ENCODE results near the gene LPP. TPM values are rescaled to one million over a fixed set of nuclear protein-coding genes. Genes with fewer than 3 reads are reported as not detected.

The LPP gene
- total and polyA plus RNA-seq, 2 of the 13 experiments (the other 11 are each of a cell fraction or from before 2014, with no cell fraction given): 19.2 to 29.9 TPM

DNA sequence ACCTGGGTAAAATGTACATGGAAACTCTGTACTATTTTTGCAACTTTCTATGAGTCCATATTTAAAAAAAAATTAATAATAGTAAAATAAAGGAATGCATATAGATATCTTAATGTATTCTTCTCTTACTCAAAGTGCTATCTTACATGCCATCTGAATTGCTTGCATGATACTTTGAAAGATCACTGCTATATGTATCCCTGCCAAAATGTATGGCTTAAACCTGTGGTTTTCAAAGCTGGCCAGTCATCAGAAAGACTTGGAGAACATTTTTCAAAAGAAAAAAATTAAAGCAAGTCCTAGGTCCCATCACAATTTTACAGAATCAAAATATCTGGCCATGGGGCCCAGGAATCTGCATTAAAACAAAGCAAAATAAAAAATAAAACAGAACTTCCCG is 262.1 kb downstream of the LPP start:
- CTCF ChIA-PET (ENCODE audit: low intra/inter-chr PET ratio, low total read pairs): no interaction called here
- no peak for ATAC-seq

More for the DNA sequence above, 262.1 kb downstream of the LPP start:
- Histone ChIP-seq H4K20me1 (ENCODE audit: insufficient read depth, low read length) (no peaks in the 10 kb centered on the region), H3K36me3 (replicated peaks in 1 of 2; ENCODE audit: control insufficient read depth in 1 of 2, insufficient read depth in 2 of 2, low read length in 2 of 2) (peaks cover 0 to 1% of the 10 kb centered on the region in 2 experiments; a peak in 2 of 5 replicates), H3K27me3 (ENCODE audit: control insufficient read depth in 1 of 2, insufficient read depth in 2 of 2, low read length in 2 of 2) (no peaks in the 10 kb centered on the region; a peak in 1 of 5 replicates), H2AFZ (ENCODE audit: low read length) (no peak overlapping the region), H3K4me3 (replicated peaks in 1 of 3; ENCODE audit: insufficient read depth in 1 of 3, low read depth in 2 of 3, low read length in 3 of 3) (no peak overlapping the region), H3K27ac (ENCODE audit: extremely low read length, insufficient read depth, low read length) (no peak overlapping the region), H3K9me3 (ENCODE audit: low read length) (no peaks in the 10 kb centered on the region), H3K79me2 (ENCODE audit: insufficient read depth, low read length) (peaks cover 2% of the 10 kb centered on the region), H3K9ac (ENCODE audit: insufficient read depth, low read depth, low read length) (no peak overlapping the region), H3K4me1 (ENCODE audit: insufficient read depth, low read length) (no peaks in the 10 kb centered on the region; the same call in 1 of the 2 replicates), H3K4me2 (ENCODE audit: low read depth, low read length) (no peak overlapping the region)
- in situ Hi-C loops (cut with HindIII; ENCODE audit: extremely low pct_ligation_motif_present, low pct_unique_long_range_greater_than_20kb): loop anchor here (25.0 kb wide), 1 partner anchor 679 kb away; the partner anchor contains the start of gene BCL6
- intact Hi-C loops (cut with micrococcal nuclease; ENCODE audit: unreplicated experiment): no loop called here
- POLR2A ChIA-PET: no interaction called here
- BruUV-seq (replicated peaks): no TSS peak
- DNase-seq (ENCODE audit: low spot score) (no peak), FAIRE-seq (no peak)
- TF ChIP-seq, protein P1, sequence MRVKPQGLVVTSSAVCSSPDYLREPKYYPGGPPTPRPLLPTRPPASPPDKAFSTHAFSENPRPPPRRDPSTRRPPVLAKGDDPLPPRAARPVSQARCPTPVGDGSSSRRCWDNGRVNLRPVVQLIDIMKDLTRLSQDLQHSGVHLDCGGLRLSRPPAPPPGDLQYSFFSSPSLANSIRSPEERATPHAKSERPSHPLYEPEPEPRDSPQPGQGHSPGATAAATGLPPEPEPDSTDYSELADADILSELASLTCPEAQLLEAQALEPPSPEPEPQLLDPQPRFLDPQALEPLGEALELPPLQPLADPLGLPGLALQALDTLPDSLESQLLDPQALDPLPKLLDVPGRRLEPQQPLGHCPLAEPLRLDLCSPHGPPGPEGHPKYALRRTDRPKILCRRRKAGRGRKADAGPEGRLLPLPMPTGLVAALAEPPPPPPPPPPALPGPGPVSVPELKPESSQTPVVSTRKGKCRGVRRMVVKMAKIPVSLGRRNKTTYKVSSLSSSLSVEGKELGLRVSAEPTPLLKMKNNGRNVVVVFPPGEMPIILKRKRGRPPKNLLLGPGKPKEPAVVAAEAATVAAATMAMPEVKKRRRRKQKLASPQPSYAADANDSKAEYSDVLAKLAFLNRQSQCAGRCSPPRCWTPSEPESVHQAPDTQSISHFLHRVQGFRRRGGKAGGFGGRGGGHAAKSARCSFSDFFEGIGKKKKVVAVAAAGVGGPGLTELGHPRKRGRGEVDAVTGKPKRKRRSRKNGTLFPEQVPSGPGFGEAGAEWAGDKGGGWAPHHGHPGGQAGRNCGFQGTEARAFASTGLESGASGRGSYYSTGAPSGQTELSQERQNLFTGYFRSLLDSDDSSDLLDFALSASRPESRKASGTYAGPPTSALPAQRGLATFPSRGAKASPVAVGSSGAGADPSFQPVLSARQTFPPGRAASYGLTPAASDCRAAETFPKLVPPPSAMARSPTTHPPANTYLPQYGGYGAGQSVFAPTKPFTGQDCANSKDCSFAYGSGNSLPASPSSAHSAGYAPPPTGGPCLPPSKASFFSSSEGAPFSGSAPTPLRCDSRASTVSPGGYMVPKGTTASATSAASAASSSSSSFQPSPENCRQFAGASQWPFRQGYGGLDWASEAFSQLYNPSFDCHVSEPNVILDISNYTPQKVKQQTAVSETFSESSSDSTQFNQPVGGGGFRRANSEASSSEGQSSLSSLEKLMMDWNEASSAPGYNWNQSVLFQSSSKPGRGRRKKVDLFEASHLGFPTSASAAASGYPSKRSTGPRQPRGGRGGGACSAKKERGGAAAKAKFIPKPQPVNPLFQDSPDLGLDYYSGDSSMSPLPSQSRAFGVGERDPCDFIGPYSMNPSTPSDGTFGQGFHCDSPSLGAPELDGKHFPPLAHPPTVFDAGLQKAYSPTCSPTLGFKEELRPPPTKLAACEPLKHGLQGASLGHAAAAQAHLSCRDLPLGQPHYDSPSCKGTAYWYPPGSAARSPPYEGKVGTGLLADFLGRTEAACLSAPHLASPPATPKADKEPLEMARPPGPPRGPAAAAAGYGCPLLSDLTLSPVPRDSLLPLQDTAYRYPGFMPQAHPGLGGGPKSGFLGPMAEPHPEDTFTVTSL (CRISPR knock-in tag; IDR thresholded peaks at IDR 0.05; ENCODE audit: borderline replicate concordance): no peak
- TF ChIP-seq HOXA5 (CRISPR knock-in tag; IDR thresholded peaks at IDR 0.05) (no peak), ZNF274 (CRISPR knock-in tag; IDR thresholded peaks at IDR 0.05) (no peak), MIER2 (CRISPR knock-in tag; IDR thresholded peaks at IDR 0.05) (no peak)
- TF ChIP-seq, protein P2, sequence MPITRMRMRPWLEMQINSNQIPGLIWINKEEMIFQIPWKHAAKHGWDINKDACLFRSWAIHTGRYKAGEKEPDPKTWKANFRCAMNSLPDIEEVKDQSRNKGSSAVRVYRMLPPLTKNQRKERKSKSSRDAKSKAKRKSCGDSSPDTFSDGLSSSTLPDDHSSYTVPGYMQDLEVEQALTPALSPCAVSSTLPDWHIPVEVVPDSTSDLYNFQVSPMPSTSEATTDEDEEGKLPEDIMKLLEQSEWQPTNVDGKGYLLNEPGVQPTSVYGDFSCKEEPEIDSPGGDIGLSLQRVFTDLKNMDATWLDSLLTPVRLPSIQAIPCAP (CRISPR knock-in tag; IDR thresholded peaks at IDR 0.05; ENCODE audit: low read depth): no peak
- TF ChIP-seq, protein P3, sequence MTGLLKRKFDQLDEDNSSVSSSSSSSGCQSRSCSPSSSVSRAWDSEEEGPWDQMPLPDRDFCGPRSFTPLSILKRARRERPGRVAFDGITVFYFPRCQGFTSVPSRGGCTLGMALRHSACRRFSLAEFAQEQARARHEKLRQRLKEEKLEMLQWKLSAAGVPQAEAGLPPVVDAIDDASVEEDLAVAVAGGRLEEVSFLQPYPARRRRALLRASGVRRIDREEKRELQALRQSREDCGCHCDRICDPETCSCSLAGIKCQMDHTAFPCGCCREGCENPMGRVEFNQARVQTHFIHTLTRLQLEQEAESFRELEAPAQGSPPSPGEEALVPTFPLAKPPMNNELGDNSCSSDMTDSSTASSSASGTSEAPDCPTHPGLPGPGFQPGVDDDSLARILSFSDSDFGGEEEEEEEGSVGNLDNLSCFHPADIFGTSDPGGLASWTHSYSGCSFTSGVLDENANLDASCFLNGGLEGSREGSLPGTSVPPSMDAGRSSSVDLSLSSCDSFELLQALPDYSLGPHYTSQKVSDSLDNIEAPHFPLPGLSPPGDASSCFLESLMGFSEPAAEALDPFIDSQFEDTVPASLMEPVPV (CRISPR knock-in tag; IDR thresholded peaks at IDR 0.05): no peak
- 100% methylated on average over 1 of the region's 1 CpG for WGBS (ENCODE audit: low lambda C conversion rate)
